PFSK-1 (cell line): Measurements from ENCODE around the gene UBE2H.

Experiments
- FOXP2 ChIP-seq: optimal IDR thresholded peaks from 2 replicates; pipeline ENCODE3; 2011; ENCODE audit warnings: borderline replicate concordance, control low read depth, inconsistent platforms; ENCODE audit not compliant: insufficient read depth; ENCODE audit errors: extremely low read length, extremely low read depth
- POLR2AphosphoS5 ChIP-seq: IDR thresholded peaks from 2 replicates; pipeline ENCODE4 v1.6.1; 2012; ENCODE audit warnings: low read depth, mild to moderate bottlenecking, control low read depth, low read length, moderate library complexity
- SIN3A ChIP-seq: IDR thresholded peaks from 2 replicates; pipeline ENCODE4 v1.6.1; 2012; ENCODE audit warnings: mild to moderate bottlenecking, low read length, moderate library complexity, borderline replicate concordance; ENCODE audit not compliant: insufficient read depth
- TAF1 ChIP-seq: IDR thresholded peaks from 2 replicates; pipeline ENCODE4 v1.6.1; 2012; ENCODE audit warnings: low read length, control low read depth, borderline replicate concordance; ENCODE audit not compliant: insufficient read depth
- TF ChIP-seq, protein P1 (sequence below), 2 experiments: IDR thresholded peaks; 2 replicates each; pipeline versions ENCODE4 v1.6.1 to v1.8.0; 2011 to 2012; ENCODE audit warnings: low read depth in 2 of 2, low read length in 2 of 2, control low read depth in 1 of 2, inconsistent platforms in 1 of 2, mild to moderate bottlenecking in 1 of 2, moderate library complexity in 1 of 2; ENCODE audit not compliant: insufficient read depth in 1 of 2

The UBE2H gene

DNA sequence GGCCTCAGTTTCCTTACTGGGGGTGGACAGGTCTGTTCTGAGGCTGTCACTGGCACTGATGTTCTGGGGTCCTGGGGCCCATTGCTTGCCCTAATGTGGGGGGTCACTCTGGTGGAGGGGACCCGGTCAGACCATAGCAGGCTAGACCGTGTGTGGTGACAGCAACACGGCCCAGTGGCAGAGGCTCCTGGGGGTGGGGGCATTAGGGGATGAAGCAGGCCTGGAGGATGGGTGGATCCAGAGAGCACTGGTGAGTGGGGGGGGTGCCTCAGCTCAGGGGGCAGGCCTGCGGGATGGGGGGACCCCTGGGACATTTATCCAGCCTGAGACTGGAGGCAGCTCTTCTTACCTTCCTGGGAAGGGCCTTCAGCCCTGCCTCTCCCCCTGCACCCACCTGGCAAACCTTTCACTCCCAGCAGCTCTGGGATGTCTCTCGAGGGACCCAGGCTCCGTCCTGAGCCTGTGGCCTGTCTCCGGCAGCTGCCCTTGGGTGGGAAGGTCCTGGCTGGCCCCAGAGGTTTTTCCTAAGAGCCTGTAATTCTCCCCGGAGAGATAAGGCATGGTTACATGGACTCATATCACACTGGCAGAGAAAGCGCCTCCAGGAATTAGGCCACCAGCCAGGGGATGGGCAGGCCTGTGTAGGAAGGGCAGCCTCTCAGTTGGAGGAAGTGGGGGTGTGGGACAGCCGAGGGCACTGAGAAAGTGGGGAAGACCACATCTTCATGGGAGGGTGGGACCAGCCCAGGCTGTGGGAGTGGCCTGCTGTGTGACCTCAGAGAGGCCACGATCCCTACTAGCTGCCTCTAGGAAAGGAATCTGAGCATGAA, 147.7 kb downstream of the UBE2H start:
- TF ChIP-seq TAF1 (no peak), FOXP2 (no peak), SIN3A (no peak), POLR2AphosphoS5 (no peak)
- TF ChIP-seq, protein P1, sequence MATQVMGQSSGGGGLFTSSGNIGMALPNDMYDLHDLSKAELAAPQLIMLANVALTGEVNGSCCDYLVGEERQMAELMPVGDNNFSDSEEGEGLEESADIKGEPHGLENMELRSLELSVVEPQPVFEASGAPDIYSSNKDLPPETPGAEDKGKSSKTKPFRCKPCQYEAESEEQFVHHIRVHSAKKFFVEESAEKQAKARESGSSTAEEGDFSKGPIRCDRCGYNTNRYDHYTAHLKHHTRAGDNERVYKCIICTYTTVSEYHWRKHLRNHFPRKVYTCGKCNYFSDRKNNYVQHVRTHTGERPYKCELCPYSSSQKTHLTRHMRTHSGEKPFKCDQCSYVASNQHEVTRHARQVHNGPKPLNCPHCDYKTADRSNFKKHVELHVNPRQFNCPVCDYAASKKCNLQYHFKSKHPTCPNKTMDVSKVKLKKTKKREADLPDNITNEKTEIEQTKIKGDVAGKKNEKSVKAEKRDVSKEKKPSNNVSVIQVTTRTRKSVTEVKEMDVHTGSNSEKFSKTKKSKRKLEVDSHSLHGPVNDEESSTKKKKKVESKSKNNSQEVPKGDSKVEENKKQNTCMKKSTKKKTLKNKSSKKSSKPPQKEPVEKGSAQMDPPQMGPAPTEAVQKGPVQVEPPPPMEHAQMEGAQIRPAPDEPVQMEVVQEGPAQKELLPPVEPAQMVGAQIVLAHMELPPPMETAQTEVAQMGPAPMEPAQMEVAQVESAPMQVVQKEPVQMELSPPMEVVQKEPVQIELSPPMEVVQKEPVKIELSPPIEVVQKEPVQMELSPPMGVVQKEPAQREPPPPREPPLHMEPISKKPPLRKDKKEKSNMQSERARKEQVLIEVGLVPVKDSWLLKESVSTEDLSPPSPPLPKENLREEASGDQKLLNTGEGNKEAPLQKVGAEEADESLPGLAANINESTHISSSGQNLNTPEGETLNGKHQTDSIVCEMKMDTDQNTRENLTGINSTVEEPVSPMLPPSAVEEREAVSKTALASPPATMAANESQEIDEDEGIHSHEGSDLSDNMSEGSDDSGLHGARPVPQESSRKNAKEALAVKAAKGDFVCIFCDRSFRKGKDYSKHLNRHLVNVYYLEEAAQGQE (IDR thresholded peaks at IDR 0.05; ENCODE audit: insufficient read depth in 1 of 2, low read depth in 2 of 2, low read length in 2 of 2): no peak

- TF ChIP-seq SIN3A (no peak), TAF1 (no peak), FOXP2 (no peak), POLR2AphosphoS5 (no peak)
- TF ChIP-seq, protein P1 (IDR thresholded peaks at IDR 0.05; ENCODE audit: insufficient read depth in 1 of 2, low read depth in 2 of 2, low read length in 2 of 2): no peak
Measured at GRCh38 chr7:129804111-129804889, 148.5 kb downstream of the UBE2H start.

DNA sequence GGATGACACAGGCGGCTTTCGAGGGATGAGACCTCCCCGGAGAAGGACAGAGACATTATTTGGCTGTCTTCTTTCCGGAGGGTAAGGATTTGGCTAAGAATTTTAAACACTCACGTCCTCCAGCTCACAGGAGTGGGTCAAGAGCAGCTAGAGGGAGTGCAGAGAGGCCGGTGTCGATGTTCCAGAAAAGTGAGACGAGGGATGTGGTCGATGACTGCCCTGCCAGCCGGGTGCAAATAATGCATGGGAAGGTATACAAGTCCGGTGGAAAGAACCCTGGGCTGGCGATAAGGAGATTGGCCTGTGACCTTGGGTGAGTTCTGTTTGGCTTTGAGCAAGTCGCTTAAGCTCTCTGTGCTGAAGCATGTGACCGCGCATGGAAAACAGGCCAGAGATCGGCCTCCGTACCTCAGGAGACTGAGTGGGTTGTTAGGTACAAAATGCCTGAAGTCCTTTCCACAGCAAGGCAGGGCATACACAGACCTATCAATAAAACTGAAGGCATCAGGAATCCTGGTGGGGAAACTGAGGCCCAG, 149.1 kb downstream of the UBE2H start:
- TF ChIP-seq, protein P1 (IDR thresholded peaks at IDR 0.05; ENCODE audit: insufficient read depth in 1 of 2, low read depth in 2 of 2, low read length in 2 of 2): no peak
- TF ChIP-seq SIN3A (no peak), POLR2AphosphoS5 (no peak), TAF1 (no peak), FOXP2 (no peak)

DNA sequence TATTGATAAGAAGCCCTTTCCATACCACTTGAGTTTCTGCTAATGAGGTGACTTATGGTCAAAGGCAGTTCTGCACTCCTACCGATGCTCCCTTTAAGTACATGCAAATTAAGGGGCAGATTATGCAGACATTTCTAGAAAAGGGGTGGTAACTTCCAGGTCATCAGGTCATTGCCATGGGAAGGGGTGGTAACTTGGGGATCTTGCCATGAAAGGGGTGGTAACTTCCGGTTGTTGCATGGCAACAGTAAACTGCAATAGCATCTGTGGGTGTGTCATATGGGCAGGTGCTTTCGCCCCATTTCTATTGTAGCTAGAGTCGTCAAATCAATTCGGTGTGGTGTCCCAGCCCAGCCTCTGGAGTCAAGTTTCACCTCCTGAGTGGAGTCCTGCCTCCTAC, 150.9 kb downstream of the UBE2H start:
- no peak for TF ChIP-seq POLR2AphosphoS5
- TF ChIP-seq TAF1: no peak
- TF ChIP-seq SIN3A: no peak
- TF ChIP-seq FOXP2: no peak
- TF ChIP-seq, protein P1 (IDR thresholded peaks at IDR 0.05; ENCODE audit: insufficient read depth in 1 of 2, low read depth in 2 of 2, low read length in 2 of 2): no peak
